ENCODE results near the gene RNF220.

Gene RNF220

GRCh38 chr1:44608141-44608540 is 203.1 kb downstream of the RNF220 start:
- H3K4me3 ChIP-seq (ENCODE audit: low read depth, low read length), result no peak overlapping the region
- peaks cover 12% of the 10 kb centered on the region for H3K4me1 ChIP-seq (ENCODE audit: control insufficient read depth, insufficient read depth, low read length)
- CTCF ChIA-PET, result interaction anchor here (0.5 to 6.4 kb wide), 15 partner anchors 9 to 524 kb away, joined by 3 to 85 read pairs (median 4); no protein-coding TSS in a partner anchor
- no peaks in the 10 kb centered on the region for H3K36me3 ChIP-seq (ENCODE audit: control insufficient read depth in 2 of 2, insufficient read depth in 1 of 2, low read length in 2 of 2)
- H3K27ac ChIP-seq (ENCODE audit: extremely low read depth, low read depth, low read length), result no peak overlapping the region
- no peak for TF ChIP-seq BCL11A (tag by site-specific recombination; IDR thresholded peaks at IDR 0.05; ENCODE audit: low read depth)
- TF ChIP-seq CTCF (tag by site-specific recombination; IDR thresholded peaks at IDR 0.05), result no peak
- POLR2A ChIA-PET, result interaction anchor here (1.5 to 4.8 kb wide), 2 partner anchors 23 to 45 kb away, joined by 3 to 18 read pairs; no protein-coding TSS in a partner anchor
- no peaks in the 10 kb centered on the region for H3K9me3 ChIP-seq (ENCODE audit: control insufficient read depth, insufficient read depth, low read depth, low read length)

GRCh38 chr1:44609412-44609767 is 204.3 kb downstream of the RNF220 start:
- ChIA-PET POLR2A (interaction anchor here (1.3 to 4.8 kb wide), 3 partner anchors 22 to 44 kb away, joined by 3 to 18 read pairs (median 3); no protein-coding TSS in a partner anchor), CTCF (interaction anchor here (0.6 to 6.4 kb wide), 16 partner anchors 8 to 750 kb away, joined by 3 to 85 read pairs (median 5); no protein-coding TSS in a partner anchor)
- H3K36me3 ChIP-seq (ENCODE audit: control insufficient read depth in 2 of 2, insufficient read depth in 1 of 2, low read length in 2 of 2), result no peaks in the 10 kb centered on the region
- 0 out of 2 replicates have a peak, but pooled peaks cover under 1% of the 10 kb centered on the region for H3K4me1 ChIP-seq (ENCODE audit: control insufficient read depth, insufficient read depth, low read length)
- TF ChIP-seq ZSCAN4 (tag by site-specific recombination; IDR thresholded peaks at IDR 0.05) (no peak), ZBTB8A (tag by site-specific recombination; IDR thresholded peaks at IDR 0.05) (no peak), ZNF600 (tag by site-specific recombination; IDR thresholded peaks at IDR 0.05) (peak; percentile 59; the same call in 1 of the 2 replicates), CTCF (tag by site-specific recombination; IDR thresholded peaks at IDR 0.05) (peak; percentile 37; the same call in 1 of the 2 replicates)
- no peaks in the 10 kb centered on the region for H3K9me3 ChIP-seq (ENCODE audit: control insufficient read depth, insufficient read depth, low read depth, low read length)
- no peak overlapping the region for H3K27ac ChIP-seq (ENCODE audit: extremely low read depth, low read depth, low read length)
- H3K4me3 ChIP-seq (ENCODE audit: low read depth, low read length), result no peak overlapping the region

- Histone ChIP-seq H3K4me1 (ENCODE audit: control insufficient read depth, insufficient read depth, low read length) (no peaks in the 10 kb centered on the region), H3K27ac (ENCODE audit: extremely low read depth, low read depth, low read length) (no peak overlapping the region), H3K36me3 (ENCODE audit: control insufficient read depth in 2 of 2, insufficient read depth in 1 of 2, low read length in 2 of 2) (no peaks in the 10 kb centered on the region), H3K9me3 (ENCODE audit: control insufficient read depth, insufficient read depth, low read depth, low read length) (no peaks in the 10 kb centered on the region), H3K4me3 (ENCODE audit: low read depth, low read length) (no peak overlapping the region)
- ChIA-PET CTCF (interaction anchor here (0.6 to 6.4 kb wide), 13 partner anchors 9 to 527 kb away, joined by 3 to 85 read pairs (median 5); no protein-coding TSS in a partner anchor), POLR2A (interaction anchor here (1.3 to 4.8 kb wide), 2 partner anchors 22 to 25 kb away, joined by 3 to 18 read pairs; no protein-coding TSS in a partner anchor)
- TF ChIP-seq ZBTB26 (tag by site-specific recombination; optimal IDR thresholded peaks at IDR 0.05) (peak; percentile 10), HOXD13 (CRISPR knock-in tag; IDR thresholded peaks at IDR 0.05; ENCODE audit: borderline replicate concordance) (no peak), ZNF658 (tag by site-specific recombination; IDR thresholded peaks at IDR 0.05) (no peak), ZNF341 (tag by site-specific recombination; IDR thresholded peaks at IDR 0.05; ENCODE audit: low read depth) (peak; percentile 82), GLI2 (tag by site-specific recombination; IDR thresholded peaks at IDR 0.05; ENCODE audit: borderline replicate concordance, low read depth) (no peak), ZNF449 (tag by site-specific recombination; IDR thresholded peaks at IDR 0.05) (peak; percentile 54; the same call in 1 of the 2 replicates), ZFHX2 (tag by site-specific recombination; conservative IDR thresholded peaks at IDR 0.05) (peak; percentile 76), ZNF510 (tag by site-specific recombination; IDR thresholded peaks at IDR 0.05; ENCODE audit: insufficient replicate concordance) (no peak), YY1 (tag by site-specific recombination; IDR thresholded peaks at IDR 0.05) (0 out of 2 replicates have a peak, but pooled peaks have one; percentile 32), IKZF3 (tag by site-specific recombination; IDR thresholded peaks at IDR 0.05) (0 out of 2 replicates have a peak, but pooled peaks have one; percentile 3), ZBTB1 (tag by site-specific recombination; IDR thresholded peaks at IDR 0.05) (0 out of 2 replicates have a peak, but pooled peaks have one; percentile 30), PATZ1 (tag by site-specific recombination; IDR thresholded peaks at IDR 0.05) (peak; percentile 34; the same call in 1 of the 2 replicates), SP2 (tag by site-specific recombination; IDR thresholded peaks at IDR 0.05) (0 out of 2 replicates have a peak, but pooled peaks have one; percentile 26)
Observed at GRCh38 chr1:44609768-44610526, 204.9 kb downstream of the RNF220 start.
